Endothelial cell of umbilical vein (primary cell): ENCODE results near the gene HYAL3. TPM values are rescaled to one million over a fixed set of nuclear protein-coding genes. Genes with fewer than 3 reads are reported as not detected.

ENCODE experiments used
- BruUV-seq: library from RNA; stranded (reverse); fragments of 400-500 nt; replicated peaks from 2 replicates; lab custom pipeline; 2021; lab: Mats Ljungman, UMichigan
- CTCF ChIA-PET: fragments of 300-600, 350-600 bp; sonication (Branson Sonifier 250); formaldehyde crosslinking; loops from one replicate; lab custom pipeline; 2021; ENCODE audit warnings: antibody characterized with exemption, inconsistent platforms; lab: Charles Lee
- POLR2A ChIA-PET: fragments of 300-600, 350-600 bp; sonication (Branson Sonifier 250); formaldehyde crosslinking; loops from one replicate; lab custom pipeline; 2021; ENCODE audit warnings: antibody characterized with exemption, inconsistent platforms; lab: Charles Lee
- DNase-seq: peaks from one replicate; pipeline ENCODE4 v3.0.0-alpha.2; 2011; ENCODE audit warnings: low read depth, low spot score
- FAIRE-seq: peaks from 2 replicates; lab custom pipeline; 2011; peaks lifted over from hg19 to GRCh38; lab: Jason Lieb, UNC
- H2AFZ ChIP-seq: 2 replicates; pipeline ENCODE4 v1.6.0; 2012; ENCODE audit warnings: low read depth, low read length, control low read depth, inconsistent platforms
- H3K27ac ChIP-seq: 2 replicates; pipeline ENCODE4 v1.5.1; 2011; ENCODE audit warnings: low read depth, mild to moderate bottlenecking, control low read depth, low read length, moderate library complexity; ENCODE audit not compliant: insufficient read depth
- H3K27me3 ChIP-seq, 2 experiments: 2 replicates each; pipeline versions ENCODE4 v1.6.0 to v1.6.1; 2011; ENCODE audit warnings: low read length in 2 of 2, mixed read lengths in 1 of 2; ENCODE audit not compliant: control insufficient read depth in 2 of 2, insufficient read depth in 2 of 2
- H3K36me3 ChIP-seq, 2 experiments: 2 replicates in 1 of 2; 3 replicates in 1 of 2; pipeline ENCODE4 v1.5.1; 2011; ENCODE audit warnings: low read length in 2 of 2, mild to moderate bottlenecking in 1 of 2, moderate library complexity in 1 of 2; ENCODE audit not compliant: control insufficient read depth in 2 of 2, insufficient read depth in 2 of 2; ENCODE audit errors: extremely low read depth in 1 of 2
- H3K4me1 ChIP-seq: 3 replicates; pipeline ENCODE4 v1.5.1; 2011; ENCODE audit warnings: mild to moderate bottlenecking, low read length; ENCODE audit not compliant: control insufficient read depth, insufficient read depth; ENCODE audit errors: extremely low read depth
- H3K4me2 ChIP-seq: 2 replicates; pipeline ENCODE4 v1.6.1; 2011; ENCODE audit warnings: low read length, control low read depth, mixed read lengths; ENCODE audit not compliant: insufficient read depth
- H3K4me3 ChIP-seq, 3 experiments: fragments of 200-600 bp in 1 of 3; sonication (generic), shearing (Covaris generic) in 1 of 3; replicated peaks in 1 of 3; 2 replicates each; pipeline ENCODE4 v1.5.1; 2011 to 2016; ENCODE audit warnings: control low read depth in 3 of 3, low read length in 3 of 3, mild to moderate bottlenecking in 2 of 3, inconsistent platforms in 1 of 3, low read depth in 1 of 3, moderate library complexity in 1 of 3; ENCODE audit not compliant: insufficient read depth in 1 of 3
- H3K79me2 ChIP-seq: 2 replicates; pipeline ENCODE4 v1.6.0; 2012; ENCODE audit warnings: low read length, inconsistent platforms; ENCODE audit not compliant: control insufficient read depth, insufficient read depth
- H3K9ac ChIP-seq: replicated peaks from 2 replicates; pipeline ENCODE3; 2011; ENCODE audit warnings: low read length, control low read depth; ENCODE audit not compliant: insufficient read depth; ENCODE audit errors: extremely low read depth
- H3K9me1 ChIP-seq: replicated peaks from 3 replicates; pipeline ENCODE4 v1.6.0; 2011; ENCODE audit warnings: mild to moderate bottlenecking, low read length; ENCODE audit not compliant: control insufficient read depth, insufficient read depth; ENCODE audit errors: extremely low read depth
- H3K9me3 ChIP-seq: replicated peaks from 2 replicates; pipeline ENCODE4 v1.5.1; 2012; ENCODE audit warnings: low read length, inconsistent platforms; ENCODE audit not compliant: control insufficient read depth, insufficient read depth
- H4K20me1 ChIP-seq: replicated peaks from 2 replicates; pipeline ENCODE3; 2011; ENCODE audit warnings: mild to moderate bottlenecking, low read length; ENCODE audit not compliant: control insufficient read depth, insufficient read depth; ENCODE audit errors: extremely low read depth
- EZH2 ChIP-seq: IDR thresholded peaks from 2 replicates; pipeline ENCODE4 v1.6.1; 2012; ENCODE audit warnings: borderline replicate concordance, low read depth, mild to moderate bottlenecking, moderate library complexity, low read length, inconsistent platforms; ENCODE audit not compliant: severe bottlenecking
- FOS ChIP-seq: IDR thresholded peaks from 2 replicates; pipeline ENCODE4 v1.6.1; 2011; ENCODE audit warnings: mild to moderate bottlenecking, low read length, moderate library complexity, borderline replicate concordance; ENCODE audit not compliant: insufficient read depth
- GATA2 ChIP-seq: IDR thresholded peaks from 2 replicates; pipeline ENCODE4 v1.7.0; 2011; ENCODE audit warnings: low read depth, mild to moderate bottlenecking, moderate library complexity, mixed read lengths, low read length; ENCODE audit not compliant: insufficient read length, insufficient read depth
- JUN ChIP-seq: IDR thresholded peaks from 2 replicates; pipeline ENCODE4 v1.6.1; 2011; ENCODE audit warnings: borderline replicate concordance, low read depth; ENCODE audit not compliant: insufficient read length, insufficient read depth
- MYC ChIP-seq: IDR thresholded peaks from one replicate; pipeline ENCODE4 v1.6.1; 2011; ENCODE audit warnings: mild to moderate bottlenecking, low read depth, low read length
- POLR2A ChIP-seq: IDR thresholded peaks from 2 replicates; pipeline ENCODE4 v1.6.1; 2012; ENCODE audit warnings: low read depth, mild to moderate bottlenecking, control low read depth, low read length
- POLR2AphosphoS5 ChIP-seq: IDR thresholded peaks from 2 replicates; pipeline ENCODE4 v1.6.1; 2012; ENCODE audit warnings: low read depth, mild to moderate bottlenecking, control low read depth, low read length, moderate library complexity; ENCODE audit not compliant: insufficient read depth
- dilution Hi-C: fragments of 300-500 bp; cut with MboI; formaldehyde crosslinking; loops from one replicate; pipeline ENCODE4 v1.15.0; 2019; ENCODE audit warnings: low sequenced_read_pairs; ENCODE audit not compliant: extremely low pct_ligation_motif_present
- intact Hi-C: fragments of 100-400 bp; cut with micrococcal nuclease; formaldehyde crosslinking; loops from one replicate; pipeline ENCODE4 v1.10.0; 2022
- polyA plus RNA-seq, 4 experiments: library from polyadenylated mRNA; depleted of rRNA in 3 of 4; stranded (reverse) in 3 of 4; unstranded in 1 of 4; fragments of >200 nt; gene quantifications; 2 replicates each; pipeline versions ENCODE4 v1.2.1 to v1.2.3, GENCODE V29; 2011 to 2012; ENCODE audit warnings: missing spikeins in 1 of 4
- total RNA-seq: library from RNA; stranded (reverse); gene quantifications from 2 replicates; pipeline ENCODE4 v1.2.3, GENCODE V29; 2021
- TF ChIP-seq, protein P1 (sequence below): IDR thresholded peaks from 2 replicates; pipeline ENCODE4 v1.6.1; 2011; ENCODE audit not compliant: insufficient read depth, insufficient read length
- TF ChIP-seq, protein P2 (sequence below), 2 donors: IDR thresholded peaks; 1 replicate in 1 of 2; 2 replicates in 1 of 2; pipeline ENCODE4 v1.5.1; 2011; ENCODE audit warnings: low read length in 2 of 2, mild to moderate bottlenecking in 2 of 2, moderate library complexity in 2 of 2, control low read depth in 1 of 2, inconsistent platforms in 1 of 2, low read depth in 1 of 2; ENCODE audit not compliant: insufficient read depth in 1 of 2; ENCODE audit errors: extremely low read depth in 1 of 2

HYAL3 gene
- total and polyA plus RNA-seq, 2 donors (not counting 3 experiments of a cell fraction or from before 2014, with no cell fraction given) = 4.8 to 11.5 TPM

DNA sequence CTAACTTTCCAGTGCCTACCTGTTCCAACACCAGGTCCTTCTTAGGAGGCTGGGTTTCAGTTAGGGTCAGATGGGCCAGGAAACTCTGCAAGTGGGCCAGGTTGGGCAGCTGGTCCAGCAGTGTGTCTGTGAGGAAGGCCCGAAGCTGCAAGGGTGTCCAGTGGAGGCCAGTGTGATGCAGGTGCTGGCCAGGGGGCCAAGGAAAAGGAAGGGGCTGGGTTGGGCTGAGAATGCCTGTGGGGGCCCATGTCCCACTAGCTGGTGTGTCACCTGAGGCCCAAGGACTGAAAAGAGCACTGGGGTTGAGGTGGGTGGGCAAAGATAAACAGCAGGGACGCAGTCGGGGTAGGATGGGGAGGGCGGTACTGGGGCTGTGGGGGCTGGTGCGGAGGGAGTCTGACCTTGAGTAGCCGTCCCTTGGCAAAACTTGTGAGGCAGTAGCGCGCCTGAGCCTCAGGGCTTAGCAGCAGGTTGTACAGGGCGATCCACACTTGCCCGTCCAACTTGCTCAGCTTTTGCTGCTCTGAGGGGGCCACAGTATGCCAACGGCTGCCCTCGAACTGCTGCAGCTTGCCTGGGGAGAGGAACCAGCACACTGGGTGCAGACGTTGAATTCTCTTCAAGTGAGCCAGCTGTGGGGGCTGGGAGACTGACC lies 42.9 kb upstream of the HYAL3 start:
- DNase-seq = no peak
- ChIA-PET CTCF (interaction anchor here (1.1 kb wide), 1 partner anchor 200 kb away, joined by 5 read pairs; no protein-coding TSS in a partner anchor), POLR2A (no interaction called here)
- dilution Hi-C loops = no loop called here
- Histone ChIP-seq H3K4me2 (no peak overlapping the region), H3K9ac (no peak overlapping the region), H3K4me3 (no peak overlapping the region), H3K79me2 (peaks cover under 1% of the 10 kb centered on the region), H3K4me1 (peaks cover 19% of the 10 kb centered on the region), H3K36me3 (no peaks in the 10 kb centered on the region), H4K20me1 (no peaks in the 10 kb centered on the region), H3K9me3 (no peaks in the 10 kb centered on the region), H3K9me1 (no peaks in the 10 kb centered on the region), H3K27me3 (no peaks in the 10 kb centered on the region), H3K27ac (no peak overlapping the region), H2AFZ (no peak overlapping the region)
- intact Hi-C loops = no loop called here
- FAIRE-seq = no peak
- no peak for TF ChIP-seq POLR2AphosphoS5
- TF ChIP-seq EZH2 = no peak
- TF ChIP-seq JUN = no peak
- TF ChIP-seq MYC = no peak
- TF ChIP-seq, protein P1, sequence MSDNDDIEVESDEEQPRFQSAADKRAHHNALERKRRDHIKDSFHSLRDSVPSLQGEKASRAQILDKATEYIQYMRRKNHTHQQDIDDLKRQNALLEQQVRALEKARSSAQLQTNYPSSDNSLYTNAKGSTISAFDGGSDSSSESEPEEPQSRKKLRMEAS = no peak
- no peak for TF ChIP-seq POLR2A
- no peak for TF ChIP-seq GATA2
- TF ChIP-seq, protein P2, sequence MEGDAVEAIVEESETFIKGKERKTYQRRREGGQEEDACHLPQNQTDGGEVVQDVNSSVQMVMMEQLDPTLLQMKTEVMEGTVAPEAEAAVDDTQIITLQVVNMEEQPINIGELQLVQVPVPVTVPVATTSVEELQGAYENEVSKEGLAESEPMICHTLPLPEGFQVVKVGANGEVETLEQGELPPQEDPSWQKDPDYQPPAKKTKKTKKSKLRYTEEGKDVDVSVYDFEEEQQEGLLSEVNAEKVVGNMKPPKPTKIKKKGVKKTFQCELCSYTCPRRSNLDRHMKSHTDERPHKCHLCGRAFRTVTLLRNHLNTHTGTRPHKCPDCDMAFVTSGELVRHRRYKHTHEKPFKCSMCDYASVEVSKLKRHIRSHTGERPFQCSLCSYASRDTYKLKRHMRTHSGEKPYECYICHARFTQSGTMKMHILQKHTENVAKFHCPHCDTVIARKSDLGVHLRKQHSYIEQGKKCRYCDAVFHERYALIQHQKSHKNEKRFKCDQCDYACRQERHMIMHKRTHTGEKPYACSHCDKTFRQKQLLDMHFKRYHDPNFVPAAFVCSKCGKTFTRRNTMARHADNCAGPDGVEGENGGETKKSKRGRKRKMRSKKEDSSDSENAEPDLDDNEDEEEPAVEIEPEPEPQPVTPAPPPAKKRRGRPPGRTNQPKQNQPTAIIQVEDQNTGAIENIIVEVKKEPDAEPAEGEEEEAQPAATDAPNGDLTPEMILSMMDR (IDR thresholded peaks at IDR 0.05; ENCODE audit: extremely low read depth in 1 of 2, insufficient read depth in 1 of 2, low read depth in 1 of 2, low read length in 2 of 2) = no peak
- TF ChIP-seq FOS = no peak
- BruUV-seq = no TSS peak
